RPMI7951 (cell line): ENCODE results near the gene ANKRD33B. TPM values are rescaled to one million over a fixed set of nuclear protein-coding genes. Genes with fewer than 3 reads are reported as not detected.

Experiments used
- DNase-seq: peaks from one replicate; pipeline ENCODE4 v3.0.0-alpha.2; 2012; ENCODE audit warnings: low read depth
- total RNA-seq: library from RNA; depleted of rRNA; stranded (reverse); fragments of >200 nt; shearing (Covaris generic); gene quantifications from 2 replicates; pipeline ENCODE4 v1.2.3, GENCODE V29; 2014

ANKRD33B gene
- total RNA-seq, 1 experiment from 2014 or later = 0.36 TPM

GRCh38 chr5:10674096-10674495, 110.2 kb downstream of the ANKRD33B start:
- DNase-seq = no peak

DNA sequence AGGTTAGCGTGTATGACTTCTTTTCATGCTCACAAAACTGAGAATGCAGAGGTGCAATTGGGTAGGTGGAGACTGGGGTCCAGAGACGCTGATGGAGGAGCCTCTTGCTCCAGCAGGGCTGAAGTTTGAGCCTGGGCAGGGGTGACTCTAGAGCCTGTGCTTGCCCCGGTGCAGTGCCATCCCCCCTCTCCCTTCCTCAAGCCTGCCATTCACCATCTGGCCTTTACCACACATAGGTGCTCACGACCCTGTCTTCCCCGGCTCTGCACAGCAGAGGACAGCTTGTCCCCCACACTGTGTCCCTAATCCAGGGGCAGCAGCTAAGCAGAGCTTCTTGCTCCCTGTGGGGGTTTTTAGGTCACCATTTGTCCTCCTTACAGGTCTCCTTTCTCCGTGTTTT, 110.7 kb downstream of the ANKRD33B start:
- no peak for DNase-seq

GRCh38 chr5:10675177-10675700, 111.4 kb downstream of the ANKRD33B start:
- no peak for DNase-seq

- DNase-seq = peak; percentile 19
Observed at GRCh38 chr5:10676224-10676623, 112.4 kb downstream of the ANKRD33B start.

- no peak for DNase-seq
Observed at GRCh38 chr5:10676946-10677345, 113.1 kb downstream of the ANKRD33B start.

GRCh38 chr5:10677533-10677932, 113.7 kb downstream of the ANKRD33B start:
- DNase-seq = no peak

DNA sequence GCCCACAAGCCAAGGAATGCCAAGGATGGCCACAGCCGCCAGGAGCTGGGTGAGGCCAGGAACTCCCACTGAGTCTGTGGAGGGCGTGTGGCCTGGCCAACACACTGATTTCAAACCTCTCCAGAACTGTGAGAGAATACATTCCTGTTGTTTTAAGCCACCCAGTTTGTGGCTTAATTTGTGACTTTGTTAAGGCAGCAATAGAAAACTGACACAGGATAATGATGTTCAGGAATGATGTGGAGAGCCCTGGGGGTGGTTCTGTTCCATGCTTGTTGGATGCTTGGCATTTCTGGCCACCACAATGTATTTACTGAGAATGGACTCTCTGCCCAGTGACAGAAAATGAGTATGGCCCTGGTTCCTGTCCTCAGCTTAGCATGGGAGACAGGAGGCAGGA, 114.4 kb downstream of the ANKRD33B start:
- DNase-seq = peak; percentile 52

- DNase-seq = no peak
Observed at GRCh38 chr5:10679336-10679988, 115.6 kb downstream of the ANKRD33B start.

GRCh38 chr5:10680876-10681481, 117.1 kb downstream of the ANKRD33B start:
- no peak for DNase-seq

DNA sequence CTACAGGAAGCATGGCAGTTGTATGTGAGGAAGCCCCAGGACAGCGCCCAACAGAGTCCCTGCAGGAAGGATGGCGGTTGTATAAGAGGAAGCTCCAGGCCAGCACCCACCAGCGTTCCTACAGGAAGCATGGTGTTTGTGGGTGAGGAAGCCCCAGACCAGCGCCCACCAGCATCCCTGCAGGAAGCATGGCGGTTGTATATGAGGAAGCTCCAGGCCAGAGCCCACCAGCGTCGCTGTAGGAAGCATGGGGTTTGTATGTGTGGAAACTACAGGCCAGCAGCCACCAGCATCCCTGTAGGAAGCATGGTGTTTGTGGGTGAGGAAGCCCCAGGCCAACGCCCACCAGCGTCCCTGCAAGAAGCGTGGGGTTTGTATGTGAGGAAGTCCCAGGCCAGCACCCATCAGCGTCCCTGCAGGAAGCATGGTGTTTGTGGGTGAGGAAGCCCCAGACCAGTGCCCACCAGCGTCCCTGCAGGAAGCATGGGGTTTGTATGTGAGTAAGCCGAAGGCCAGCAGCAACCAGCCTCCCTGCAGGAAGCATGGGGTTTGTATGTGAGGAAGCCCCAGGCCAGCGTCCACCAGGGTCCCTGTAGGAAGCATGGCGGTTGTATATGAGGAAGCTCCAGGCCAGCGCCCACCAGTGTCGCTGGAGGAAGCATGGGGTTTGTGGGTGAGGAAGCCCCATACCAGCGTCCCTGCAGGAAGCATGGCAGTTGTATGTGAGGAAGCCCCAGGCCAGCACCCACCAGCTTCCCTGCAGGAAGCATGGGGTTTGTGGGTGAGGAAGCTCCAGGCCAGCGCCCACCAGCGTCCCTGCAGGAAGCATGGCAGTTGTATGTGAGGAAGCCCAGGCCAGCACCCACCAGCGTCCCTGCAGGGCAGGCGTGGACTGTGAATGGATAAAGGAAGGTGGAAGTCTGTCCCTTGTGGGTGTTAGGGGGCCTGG, 118.1 kb downstream of the ANKRD33B start:
- no peak for DNase-seq

DNA sequence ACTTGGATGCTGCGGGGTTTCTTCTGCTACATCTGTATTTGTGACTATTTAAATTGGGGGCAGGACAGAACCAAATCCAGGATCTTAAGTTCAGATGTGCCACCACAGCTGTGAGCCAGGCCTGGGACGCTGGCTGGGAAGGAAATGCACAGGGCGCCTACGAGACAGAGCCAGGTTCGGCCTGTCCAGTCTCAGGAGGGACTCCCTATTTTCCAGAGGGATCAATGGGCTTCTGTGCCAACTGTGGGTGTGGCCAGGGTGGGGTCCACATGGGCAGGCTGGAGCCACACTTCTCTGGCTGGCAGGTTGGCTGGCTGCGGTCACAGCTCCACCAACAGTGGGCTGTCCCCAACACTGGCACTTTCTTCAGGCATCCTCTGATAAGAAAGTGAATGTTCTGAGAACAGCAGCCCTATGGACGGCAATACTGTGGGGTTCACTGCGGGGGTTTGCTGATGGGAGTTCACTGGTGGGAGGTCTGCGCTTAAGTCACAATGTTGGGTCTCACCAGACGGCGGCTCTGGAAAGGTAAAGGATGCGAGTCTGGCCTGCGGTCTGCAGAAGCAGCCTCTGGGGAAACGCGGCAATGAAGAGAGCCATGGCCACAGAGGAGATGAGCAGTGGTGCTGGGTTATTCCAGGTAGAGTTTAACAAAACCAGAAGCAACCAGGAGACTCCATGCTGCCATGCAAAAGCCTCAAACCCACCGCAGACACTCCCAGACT, 119.1 kb downstream of the ANKRD33B start:
- no peak for DNase-seq

DNA sequence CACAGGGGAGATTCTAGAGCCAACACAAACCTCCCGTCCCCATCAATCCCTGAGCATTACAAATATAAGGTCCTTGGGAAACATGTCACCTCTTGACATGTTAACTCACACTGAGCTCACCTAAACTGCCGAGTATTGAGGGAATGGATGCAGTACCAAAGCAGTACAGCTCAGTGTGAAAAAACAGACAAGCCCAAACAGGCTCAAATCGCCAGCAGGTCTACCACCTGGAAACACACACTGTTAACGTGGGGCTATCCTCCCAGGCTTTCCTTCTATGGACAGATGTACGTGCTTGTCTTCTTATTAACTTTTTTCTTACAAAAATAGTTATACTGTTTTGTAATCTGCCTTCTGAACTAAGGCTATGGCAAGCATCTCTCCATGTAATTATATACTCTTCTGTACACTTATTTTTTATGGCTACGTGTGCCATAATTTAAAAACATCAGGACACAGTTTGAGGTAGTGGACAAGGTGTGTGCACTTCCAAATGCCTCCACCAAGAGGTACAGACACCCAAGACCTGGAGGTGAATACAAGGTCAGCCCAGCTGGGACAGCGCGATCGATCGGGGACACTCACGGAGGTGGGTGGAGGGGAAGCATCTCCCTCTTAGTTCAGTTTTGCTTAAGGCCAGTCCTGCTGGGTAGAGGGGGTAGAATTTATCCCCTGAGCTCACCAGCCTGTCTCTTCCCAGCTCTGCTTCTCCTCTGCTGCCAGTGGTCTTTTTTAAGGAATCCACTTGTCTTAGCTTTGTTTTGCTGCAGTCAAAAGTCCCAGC, 120.6 kb downstream of the ANKRD33B start:
- DNase-seq = no peak

DNA sequence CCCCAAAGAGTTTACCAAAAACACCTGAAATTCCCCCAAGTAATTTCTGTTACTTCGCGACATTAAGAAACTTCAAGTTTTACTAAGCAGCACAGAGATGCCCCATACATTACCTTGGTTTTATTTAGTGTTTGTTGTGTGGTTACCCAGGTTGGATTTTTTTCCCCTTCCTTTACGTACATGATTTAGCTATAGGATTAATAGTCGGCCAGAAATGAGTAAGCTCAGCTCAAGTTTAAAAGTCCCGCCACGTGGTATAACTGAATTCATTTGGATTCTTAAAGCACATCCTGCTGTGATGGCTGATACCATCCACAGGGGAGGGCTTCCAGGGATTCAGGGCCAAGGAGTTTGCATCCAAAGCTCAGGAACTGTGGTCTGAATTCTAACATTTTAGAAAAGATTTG, 121.2 kb downstream of the ANKRD33B start:
- no peak for DNase-seq

- no peak for DNase-seq
Observed at GRCh38 chr5:10686890-10687289, 123.0 kb downstream of the ANKRD33B start.

GRCh38 chr5:10688651-10689171, 124.8 kb downstream of the ANKRD33B start:
- no peak for DNase-seq

DNA sequence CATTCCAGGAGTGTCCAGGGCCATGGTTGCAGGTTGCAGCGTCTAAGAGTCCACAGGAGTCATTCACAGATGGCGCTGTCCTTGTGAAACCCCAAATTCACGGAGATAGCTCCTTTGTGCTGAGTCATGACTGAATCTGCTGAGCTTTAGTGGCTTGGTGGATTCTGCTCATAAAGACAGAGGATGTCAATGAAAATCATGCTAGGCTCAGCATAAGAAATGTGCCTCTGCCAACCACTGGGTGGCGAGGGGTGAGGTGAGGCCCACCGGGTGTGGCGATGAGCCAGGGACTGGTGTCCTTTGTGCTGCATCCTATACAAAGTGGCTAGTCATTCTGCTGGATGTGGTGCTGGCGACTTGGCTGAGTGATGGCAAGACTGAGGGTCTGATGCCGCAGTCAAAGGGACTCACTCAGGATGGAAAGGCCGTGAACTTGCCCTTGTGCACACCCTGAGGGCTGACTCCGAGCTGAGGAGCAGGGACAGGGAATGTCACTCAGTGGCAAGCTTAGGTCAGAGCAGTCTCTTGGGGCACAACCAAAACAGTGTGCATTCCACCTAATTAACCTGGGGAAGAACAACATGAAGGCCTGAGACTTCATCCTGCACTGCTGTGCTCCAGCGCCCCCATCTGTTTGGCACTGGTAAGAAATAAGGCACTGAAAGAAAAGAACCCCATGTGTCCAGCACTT, 125.7 kb downstream of the ANKRD33B start:
- peak; percentile 66 for DNase-seq

DNA sequence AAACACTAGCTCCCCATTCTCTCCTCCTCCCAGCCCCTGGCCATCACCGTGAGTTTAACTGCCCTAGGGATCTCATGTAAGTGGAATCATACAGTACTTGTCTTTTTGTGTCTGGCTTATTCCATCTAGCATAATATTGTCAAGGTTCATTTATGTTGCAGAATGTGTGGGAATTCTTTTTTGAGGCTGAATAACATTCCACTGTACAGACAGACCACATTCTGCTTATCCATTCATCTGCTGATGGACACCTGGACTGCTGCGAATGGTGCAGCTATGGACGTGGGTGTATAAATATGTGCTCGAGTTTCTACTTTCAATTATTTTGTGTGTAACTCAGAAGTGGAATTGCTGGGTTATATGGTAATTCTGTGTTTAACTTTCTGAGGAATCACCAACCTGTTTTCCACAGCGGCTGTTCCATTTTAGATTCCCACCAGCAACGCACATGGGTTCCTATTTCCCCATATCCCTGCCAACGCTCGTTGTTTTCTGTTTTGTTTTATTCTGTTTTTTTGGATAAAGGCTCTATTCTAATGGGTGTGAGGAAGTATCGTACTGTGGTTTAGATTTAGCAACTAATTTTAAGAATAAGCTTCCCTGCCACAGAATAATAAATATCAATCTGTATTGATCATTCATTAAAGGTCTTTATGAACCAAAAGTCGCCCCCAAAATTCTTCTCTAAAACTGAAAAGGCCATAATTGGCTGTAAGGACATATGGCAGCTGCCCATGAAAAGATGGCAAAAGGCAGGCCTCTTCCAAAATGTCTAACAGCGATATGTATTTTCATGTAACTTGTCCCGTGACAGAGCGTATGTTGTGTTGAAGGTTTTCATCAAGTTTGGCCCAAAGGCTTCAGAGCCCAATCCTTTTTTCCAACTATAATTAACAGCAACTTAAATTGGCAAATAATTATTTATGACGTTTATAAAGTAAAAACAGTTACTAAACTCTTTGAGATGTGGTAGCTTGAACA, 126.9 kb downstream of the ANKRD33B start:
- no peak for DNase-seq
